PC-3 (cell line): ENCODE results near the gene DECR2.
A peak's percentile ranks its signal among the peaks of the same experiment; 100 is the strongest.

ENCODE experiments used
- EZH2 ChIP-seq: fragments of 300-600 bp; sonication (generic); IDR thresholded peaks from one replicate; pipeline ENCODE4 v1.6.1; 2017; ENCODE audit warnings: antibody characterized with exemption, mild to moderate bottlenecking, low read length; ENCODE audit not compliant: unreplicated experiment
- TF ChIP-seq, protein P1 (sequence below): fragments of 300-600 bp; sonication (generic); conservative IDR thresholded peaks from 2 replicates; pipeline ENCODE4 v1.5.1; 2017; ENCODE audit warnings: antibody characterized with exemption, low read depth, mild to moderate bottlenecking, low read length

DNA sequence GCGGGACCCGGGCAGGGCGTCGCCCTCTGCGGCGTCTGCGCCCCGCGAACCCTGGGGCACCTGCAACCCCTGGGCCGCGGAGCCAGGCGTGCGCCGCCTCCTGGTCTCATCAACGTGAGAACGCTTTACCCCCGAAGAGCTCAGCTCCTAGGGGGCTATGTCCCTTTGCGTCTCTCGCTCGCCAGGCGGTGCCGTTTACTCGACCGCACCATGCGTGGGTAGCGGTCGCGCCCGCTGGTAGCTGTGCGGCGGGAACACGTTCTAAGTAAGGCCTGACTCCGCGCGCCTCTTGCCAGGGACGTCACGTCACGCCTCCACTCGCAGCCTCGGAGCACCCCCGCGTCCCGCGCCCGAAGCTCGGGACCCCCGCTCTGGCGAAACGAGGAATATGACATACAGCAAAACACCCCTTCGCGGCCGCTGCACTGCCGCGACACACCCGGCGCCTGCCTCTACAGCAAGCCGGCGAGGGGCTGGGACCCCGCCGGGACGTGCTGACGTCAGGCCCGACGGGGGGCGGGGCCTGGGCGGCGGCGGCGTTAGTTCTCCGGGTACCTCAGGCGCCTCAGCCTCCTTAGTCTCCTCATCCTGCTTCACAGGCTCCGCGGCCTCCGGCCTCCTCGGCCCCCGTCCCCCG is 23.5 kb downstream of the DECR2 start, which contains the start of gene RAB11FIP3:
- TF ChIP-seq, protein P1, sequence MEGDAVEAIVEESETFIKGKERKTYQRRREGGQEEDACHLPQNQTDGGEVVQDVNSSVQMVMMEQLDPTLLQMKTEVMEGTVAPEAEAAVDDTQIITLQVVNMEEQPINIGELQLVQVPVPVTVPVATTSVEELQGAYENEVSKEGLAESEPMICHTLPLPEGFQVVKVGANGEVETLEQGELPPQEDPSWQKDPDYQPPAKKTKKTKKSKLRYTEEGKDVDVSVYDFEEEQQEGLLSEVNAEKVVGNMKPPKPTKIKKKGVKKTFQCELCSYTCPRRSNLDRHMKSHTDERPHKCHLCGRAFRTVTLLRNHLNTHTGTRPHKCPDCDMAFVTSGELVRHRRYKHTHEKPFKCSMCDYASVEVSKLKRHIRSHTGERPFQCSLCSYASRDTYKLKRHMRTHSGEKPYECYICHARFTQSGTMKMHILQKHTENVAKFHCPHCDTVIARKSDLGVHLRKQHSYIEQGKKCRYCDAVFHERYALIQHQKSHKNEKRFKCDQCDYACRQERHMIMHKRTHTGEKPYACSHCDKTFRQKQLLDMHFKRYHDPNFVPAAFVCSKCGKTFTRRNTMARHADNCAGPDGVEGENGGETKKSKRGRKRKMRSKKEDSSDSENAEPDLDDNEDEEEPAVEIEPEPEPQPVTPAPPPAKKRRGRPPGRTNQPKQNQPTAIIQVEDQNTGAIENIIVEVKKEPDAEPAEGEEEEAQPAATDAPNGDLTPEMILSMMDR: peak; percentile 29; the same call in 1 of the 2 replicates
- TF ChIP-seq EZH2: no peak
